ENCODE measurements around the gene KDR. TPM values are rescaled to one million over a fixed set of nuclear protein-coding genes. Genes with fewer than 3 reads are reported as not detected.

Gene KDR
- total RNA-seq, 6 experiments from 2014 or later: 7.9 to 22.4 (median 11.7) TPM

- H3K36me3 ChIP-seq: no peaks in the 10 kb centered on the region
- H3K4me3 ChIP-seq: no peak overlapping the region
- no peaks in the 10 kb centered on the region for H3K9me3 ChIP-seq
- H3K4me1 ChIP-seq: no peaks in the 10 kb centered on the region
- no peak for DNase-seq
- ATAC-seq: no peak
- intact Hi-C loops (cut with DNase I): no loop called here
- WGBS (ENCODE audit: insufficient coverage, low coverage, low lambda C conversion rate, missing lambda C conversion rate): 44% methylated on average over 5 of the region's 5 CpGs
- H3K27me3 ChIP-seq: no peaks in the 10 kb centered on the region
- TF ChIP-seq POLR2A (IDR thresholded peaks at IDR 0.05): no peak
- no peak for TF ChIP-seq CTCF (IDR thresholded peaks at IDR 0.05)
- no peak overlapping the region for H3K27ac ChIP-seq
Observed at GRCh38 chr4:55074386-55074785, 51.0 kb downstream of the KDR start.

- intact Hi-C loops (cut with DNase I): no loop called here
- H3K4me1 ChIP-seq: no peaks in the 10 kb centered on the region
- no peak overlapping the region for H3K4me3 ChIP-seq
- 38% methylated on average over 1 of the region's 1 CpG for WGBS (ENCODE audit: insufficient coverage, low coverage, low lambda C conversion rate, missing lambda C conversion rate)
- no peak for ATAC-seq
- H3K9me3 ChIP-seq: no peaks in the 10 kb centered on the region
- no peaks in the 10 kb centered on the region for H3K36me3 ChIP-seq
- no peaks in the 10 kb centered on the region for H3K27me3 ChIP-seq
- H3K27ac ChIP-seq: no peak overlapping the region
- TF ChIP-seq POLR2A (IDR thresholded peaks at IDR 0.05) (no peak), CTCF (IDR thresholded peaks at IDR 0.05) (no peak)
- no peak for DNase-seq
Observed at GRCh38 chr4:55071951-55072350, 53.4 kb downstream of the KDR start.

- Histone ChIP-seq H3K27me3 (no peaks in the 10 kb centered on the region), H3K36me3 (no peaks in the 10 kb centered on the region), H3K27ac (no peak overlapping the region), H3K4me3 (no peak overlapping the region), H3K4me1 (no peaks in the 10 kb centered on the region), H3K9me3 (no peaks in the 10 kb centered on the region)
- intact Hi-C loops (cut with DNase I): no loop called here
- TF ChIP-seq POLR2A (IDR thresholded peaks at IDR 0.05) (no peak), CTCF (IDR thresholded peaks at IDR 0.05) (no peak)
- ATAC-seq (peak; percentile 76 to 96 (median 86)), DNase-seq (peak in 1 of 3 donors; percentile 29)
- WGBS (ENCODE audit: insufficient coverage, low coverage, low lambda C conversion rate, missing lambda C conversion rate): 35% methylated on average over 5 of the region's 5 CpGs
Observed at GRCh38 chr4:55069248-55069647, 56.1 kb downstream of the KDR start.

- WGBS (ENCODE audit: insufficient coverage, low coverage, low lambda C conversion rate, missing lambda C conversion rate): 53% methylated on average over 7 of the region's 7 CpGs
- Histone ChIP-seq H3K36me3 (no peaks in the 10 kb centered on the region), H3K4me1 (no peaks in the 10 kb centered on the region), H3K27me3 (no peaks in the 10 kb centered on the region), H3K9me3 (no peaks in the 10 kb centered on the region), H3K27ac (no peak overlapping the region), H3K4me3 (no peak overlapping the region)
- TF ChIP-seq POLR2A (IDR thresholded peaks at IDR 0.05) (no peak), CTCF (IDR thresholded peaks at IDR 0.05) (no peak)
- intact Hi-C loops (cut with DNase I): no loop called here
- ATAC-seq (no peak), DNase-seq (no peak)
Observed at GRCh38 chr4:55068522-55068921, 56.9 kb downstream of the KDR start.

GRCh38 chr4:55066018-55066417 is 59.4 kb downstream of the KDR start:
- Histone ChIP-seq H3K9me3 (no peaks in the 10 kb centered on the region), H3K36me3 (no peaks in the 10 kb centered on the region), H3K27ac (no peak overlapping the region), H3K27me3 (no peaks in the 10 kb centered on the region), H3K4me3 (no peak overlapping the region), H3K4me1 (no peaks in the 10 kb centered on the region)
- DNase-seq: no peak
- no peak for ATAC-seq
- intact Hi-C loops (cut with DNase I): no loop called here
- no peak for TF ChIP-seq POLR2A (IDR thresholded peaks at IDR 0.05)
- no peak for TF ChIP-seq CTCF (IDR thresholded peaks at IDR 0.05)
- 56% methylated on average over 6 of the region's 6 CpGs for WGBS (ENCODE audit: insufficient coverage, low coverage, low lambda C conversion rate, missing lambda C conversion rate)
